ENCODE results near the gene INPPL1. TPM values are rescaled to one million over a fixed set of nuclear protein-coding genes. Genes with fewer than 3 reads are reported as not detected.
"Not testable (repeated sequence)": the region's sequence is repeated elsewhere in the genome, so short reads cannot be mapped to it uniquely, and the experiment has no call there.

The INPPL1 gene
- total RNA-seq, 1 experiment from 2014 or later: 83.9 TPM

DNA sequence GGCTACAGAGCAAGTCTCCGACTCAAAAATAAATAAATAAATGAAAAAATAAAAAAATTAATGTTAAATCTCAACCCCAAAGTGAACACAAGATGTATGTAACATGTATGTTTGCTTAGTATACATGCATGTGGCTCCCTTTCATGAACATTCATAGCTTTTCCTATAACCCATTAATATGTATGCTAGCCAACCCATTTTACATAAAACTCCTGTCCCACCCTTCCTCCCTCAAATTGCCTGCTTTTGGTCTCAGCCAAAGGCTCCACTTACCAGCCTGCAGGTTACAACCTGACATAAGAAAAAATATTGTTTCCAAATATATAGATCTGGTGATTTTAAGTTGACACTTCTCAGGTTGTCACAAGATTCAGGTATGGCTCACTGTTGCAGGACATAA lies 36.3 kb upstream of the INPPL1 start:
- H3K4me2 ChIP-seq (ENCODE audit: low read depth, low read length, poor library complexity, severe bottlenecking): no peak overlapping the region
- no peaks in the 10 kb centered on the region for H4K20me1 ChIP-seq (ENCODE audit: insufficient read depth, low read depth, low read length)
- H3K9me2 ChIP-seq (replicated peaks; ENCODE audit: insufficient read depth, low read length): no peaks in the 10 kb centered on the region
- no peak overlapping the region for H2AFZ ChIP-seq (ENCODE audit: low read length)
- no peaks in the 10 kb centered on the region for H3K79me2 ChIP-seq (ENCODE audit: low read length)
- no peaks in the 10 kb centered on the region for H3K4me1 ChIP-seq (ENCODE audit: low read length)
- H3K9ac ChIP-seq (ENCODE audit: low read length): no peak overlapping the region
- H3K9me3 ChIP-seq (ENCODE audit: low read length): no peaks in the 10 kb centered on the region
- no peak for DNase-seq
- no peaks in the 10 kb centered on the region for H3K36me3 ChIP-seq (ENCODE audit: insufficient read depth, low read length)
- no peak overlapping the region for H3K4me3 ChIP-seq (ENCODE audit: low read length)
- H3K27me3 ChIP-seq (ENCODE audit: low read length): no peaks in the 10 kb centered on the region
- H3K27ac ChIP-seq (ENCODE audit: low read length): no peak overlapping the region

DNA sequence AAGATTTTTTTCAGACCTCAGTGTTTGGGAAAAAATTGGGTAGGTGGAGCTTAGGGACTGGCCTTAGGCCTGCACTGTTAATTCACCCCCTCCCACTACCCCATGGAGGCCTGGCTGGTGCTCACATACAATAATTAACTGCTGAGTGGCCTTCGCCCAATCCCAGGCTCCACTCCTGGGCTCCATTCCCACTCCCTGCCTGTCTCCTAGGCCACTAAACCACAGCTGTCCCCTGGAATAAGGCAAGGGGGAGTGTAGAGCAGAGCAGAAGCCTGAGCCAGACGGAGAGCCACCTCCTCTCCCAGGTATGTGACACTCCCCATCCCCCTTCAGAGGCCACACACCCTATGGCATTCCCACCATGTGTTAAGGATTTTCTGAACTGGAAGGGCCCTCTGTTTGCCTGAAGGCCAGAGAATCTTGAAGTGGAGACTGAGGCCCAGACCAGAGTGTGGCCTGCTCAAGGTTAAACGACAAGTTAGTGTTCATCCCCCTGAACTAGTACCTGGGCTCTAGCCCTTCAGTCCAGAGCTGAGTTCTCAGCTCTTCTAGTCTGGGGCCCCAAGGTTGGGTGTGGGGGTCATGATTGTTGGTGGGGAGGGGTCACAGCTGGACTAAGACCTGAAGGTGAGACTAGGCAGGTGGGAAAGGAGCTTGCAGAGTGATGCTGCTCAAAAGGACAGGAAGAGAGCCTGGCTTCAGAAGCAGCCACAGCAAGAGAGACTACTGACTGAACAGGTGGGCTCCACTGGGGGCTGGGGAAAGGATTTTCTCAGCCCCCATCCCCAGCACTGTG lies 34.9 kb upstream of the INPPL1 start:
- Histone ChIP-seq H3K4me1 (ENCODE audit: low read length) (no peaks in the 10 kb centered on the region), H3K4me2 (ENCODE audit: low read depth, low read length, poor library complexity, severe bottlenecking) (no peak overlapping the region), H3K9ac (ENCODE audit: low read length) (no peak overlapping the region), H3K36me3 (ENCODE audit: insufficient read depth, low read length) (no peaks in the 10 kb centered on the region), H3K79me2 (ENCODE audit: low read length) (no peaks in the 10 kb centered on the region), H2AFZ (ENCODE audit: low read length) (no peak overlapping the region), H3K4me3 (ENCODE audit: low read length) (no peak overlapping the region), H3K27ac (ENCODE audit: low read length) (no peak overlapping the region), H3K27me3 (ENCODE audit: low read length) (no peaks in the 10 kb centered on the region), H4K20me1 (ENCODE audit: insufficient read depth, low read depth, low read length) (no peaks in the 10 kb centered on the region), H3K9me3 (ENCODE audit: low read length) (no peaks in the 10 kb centered on the region), H3K9me2 (replicated peaks; ENCODE audit: insufficient read depth, low read length) (no peaks in the 10 kb centered on the region)
- DNase-seq: no peak

- Histone ChIP-seq H3K9me2 (replicated peaks; ENCODE audit: insufficient read depth, low read length) (no peaks in the 10 kb centered on the region), H4K20me1 (ENCODE audit: insufficient read depth, low read depth, low read length) (no peaks in the 10 kb centered on the region), H3K27ac (ENCODE audit: low read length) (no peak overlapping the region), H3K27me3 (ENCODE audit: low read length) (no peaks in the 10 kb centered on the region), H3K4me2 (ENCODE audit: low read depth, low read length, poor library complexity, severe bottlenecking) (no peak overlapping the region), H3K36me3 (ENCODE audit: insufficient read depth, low read length) (no peaks in the 10 kb centered on the region), H3K9me3 (ENCODE audit: low read length) (no peaks in the 10 kb centered on the region), H3K79me2 (ENCODE audit: low read length) (no peaks in the 10 kb centered on the region), H2AFZ (ENCODE audit: low read length) (no peak overlapping the region), H3K4me1 (ENCODE audit: low read length) (no peaks in the 10 kb centered on the region), H3K9ac (ENCODE audit: low read length) (no peak overlapping the region), H3K4me3 (ENCODE audit: low read length) (no peak overlapping the region)
- DNase-seq: no peak
Measured at GRCh38 chr11:72190631-72191071, 33.9 kb upstream of the INPPL1 start.

DNA sequence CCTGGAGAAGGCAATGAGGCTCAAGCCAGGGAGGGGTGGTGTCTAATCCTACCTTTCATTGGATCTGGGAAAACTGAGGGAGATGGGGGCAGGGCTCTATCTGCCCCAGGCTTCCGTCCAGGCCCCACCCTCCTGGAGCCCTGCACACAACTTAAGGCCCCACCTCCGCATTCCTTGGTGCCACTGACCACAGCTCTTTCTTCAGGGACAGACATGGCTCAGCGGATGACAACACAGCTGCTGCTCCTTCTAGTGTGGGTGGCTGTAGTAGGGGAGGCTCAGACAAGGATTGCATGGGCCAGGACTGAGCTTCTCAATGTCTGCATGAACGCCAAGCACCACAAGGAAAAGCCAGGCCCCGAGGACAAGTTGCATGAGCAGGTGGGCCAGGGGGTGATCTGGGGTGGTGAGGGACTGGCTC lies 32.6 kb upstream of the INPPL1 start, which contains the start of gene FOLR1:
TSS of gene FOLR1 (plus strand) at position 180 of the 421 bp plus-strand sequence. CDS start at position 214, 34 bp downstream.
- no peak within 1 kb of the TSS for H3K27ac ChIP-seq (ENCODE audit: low read length)

GRCh38 chr11:72195518-72196270 lies 28.9 kb upstream of the INPPL1 start:
- H3K4me2 ChIP-seq (ENCODE audit: low read depth, low read length, poor library complexity, severe bottlenecking): no peak overlapping the region
- H4K20me1 ChIP-seq (ENCODE audit: insufficient read depth, low read depth, low read length): no peaks in the 10 kb centered on the region
- no peak overlapping the region for H2AFZ ChIP-seq (ENCODE audit: low read length)
- H3K9me2 ChIP-seq (replicated peaks; ENCODE audit: insufficient read depth, low read length): no peaks in the 10 kb centered on the region
- H3K27ac ChIP-seq (ENCODE audit: low read length): no peak overlapping the region
- H3K36me3 ChIP-seq (ENCODE audit: insufficient read depth, low read length): no peaks in the 10 kb centered on the region
- H3K27me3 ChIP-seq (ENCODE audit: low read length): no peaks in the 10 kb centered on the region
- no peaks in the 10 kb centered on the region for H3K79me2 ChIP-seq (ENCODE audit: low read length)
- H3K9me3 ChIP-seq (ENCODE audit: low read length): no peaks in the 10 kb centered on the region
- no peak for DNase-seq
- no peak overlapping the region for H3K4me3 ChIP-seq (ENCODE audit: low read length)
- no peak overlapping the region for H3K9ac ChIP-seq (ENCODE audit: low read length)
- H3K4me1 ChIP-seq (ENCODE audit: low read length): no peaks in the 10 kb centered on the region

More for the DNA sequence above, 32.6 kb upstream of the INPPL1 start, which contains the start of gene FOLR1:
- no peaks in the 10 kb centered on the region for H3K79me2 ChIP-seq (ENCODE audit: low read length)
- H3K4me2 ChIP-seq (ENCODE audit: low read depth, low read length, poor library complexity, severe bottlenecking): no peak within 1 kb of the TSS
- H2AFZ ChIP-seq (ENCODE audit: low read length): no peak within 1 kb of the TSS
- H3K9me3 ChIP-seq (ENCODE audit: low read length): no peaks in the 10 kb centered on the region
- no peaks in the 10 kb centered on the region for H4K20me1 ChIP-seq (ENCODE audit: insufficient read depth, low read depth, low read length)
- no peak within 1 kb of the TSS for H3K4me3 ChIP-seq (ENCODE audit: low read length)
- H3K27me3 ChIP-seq (ENCODE audit: low read length): no peaks in the 10 kb centered on the region
- H3K9me2 ChIP-seq (replicated peaks; ENCODE audit: insufficient read depth, low read length): no peaks in the 10 kb centered on the region
- no peak for DNase-seq
- no peak within 1 kb of the TSS for H3K9ac ChIP-seq (ENCODE audit: low read length)
- H3K4me1 ChIP-seq (ENCODE audit: low read length): no peaks in the 10 kb centered on the region
- H3K36me3 ChIP-seq (ENCODE audit: insufficient read depth, low read length): no peaks in the 10 kb centered on the region

GRCh38 chr11:72201445-72201844 lies 23.1 kb upstream of the INPPL1 start:
- not testable (repeated sequence) for DNase-seq; H3K9me2 ChIP-seq (replicated peaks; ENCODE audit: insufficient read depth, low read length); H3K4me2 ChIP-seq (ENCODE audit: low read depth, low read length, poor library complexity, severe bottlenecking); H3K27me3 ChIP-seq (ENCODE audit: low read length); H3K36me3 ChIP-seq (ENCODE audit: insufficient read depth, low read length); H3K27ac ChIP-seq (ENCODE audit: low read length); H4K20me1 ChIP-seq (ENCODE audit: insufficient read depth, low read depth, low read length); H3K79me2 ChIP-seq (ENCODE audit: low read length); H3K9me3 ChIP-seq (ENCODE audit: low read length); H3K9ac ChIP-seq (ENCODE audit: low read length); H2AFZ ChIP-seq (ENCODE audit: low read length); H3K4me1 ChIP-seq (ENCODE audit: low read length); H3K4me3 ChIP-seq (ENCODE audit: low read length)

DNA sequence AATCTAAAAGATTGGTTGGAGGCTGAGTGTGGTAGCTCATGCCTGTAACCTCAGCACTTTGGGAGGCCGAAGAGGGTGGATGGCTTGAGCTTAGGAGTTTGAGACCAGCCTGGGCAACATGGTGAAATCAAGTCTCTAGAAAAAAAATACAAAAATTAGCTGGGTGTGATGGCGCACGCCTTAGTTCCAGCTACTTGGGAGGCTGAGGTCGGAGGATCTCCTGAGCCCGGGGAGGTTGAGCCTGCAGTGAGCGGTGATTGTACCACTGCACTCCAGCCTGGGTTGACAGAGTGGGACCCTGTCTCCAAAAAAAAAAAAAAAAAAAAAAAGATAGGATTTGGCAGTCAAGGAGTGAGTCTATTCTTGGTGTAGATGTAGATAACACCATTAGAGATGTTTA lies 22.0 kb upstream of the INPPL1 start:
- Histone ChIP-seq H3K4me2 (ENCODE audit: low read depth, low read length, poor library complexity, severe bottlenecking) (no peak overlapping the region), H3K9me2 (replicated peaks; ENCODE audit: insufficient read depth, low read length) (no peaks in the 10 kb centered on the region), H3K27ac (ENCODE audit: low read length) (no peak overlapping the region), H3K9ac (ENCODE audit: low read length) (no peak overlapping the region), H3K4me3 (ENCODE audit: low read length) (no peak overlapping the region), H2AFZ (ENCODE audit: low read length) (no peak overlapping the region), H3K36me3 (ENCODE audit: insufficient read depth, low read length) (no peaks in the 10 kb centered on the region), H4K20me1 (ENCODE audit: insufficient read depth, low read depth, low read length) (no peaks in the 10 kb centered on the region), H3K27me3 (ENCODE audit: low read length) (no peaks in the 10 kb centered on the region), H3K4me1 (ENCODE audit: low read length) (no peaks in the 10 kb centered on the region), H3K9me3 (ENCODE audit: low read length) (no peaks in the 10 kb centered on the region), H3K79me2 (ENCODE audit: low read length) (no peaks in the 10 kb centered on the region)
- DNase-seq: no peak

GRCh38 chr11:72203163-72203562 lies 21.4 kb upstream of the INPPL1 start:
- no peak for DNase-seq
- Histone ChIP-seq H3K36me3 (ENCODE audit: insufficient read depth, low read length) (no peaks in the 10 kb centered on the region), H2AFZ (ENCODE audit: low read length) (no peak overlapping the region), H3K27ac (ENCODE audit: low read length) (no peak overlapping the region), H4K20me1 (ENCODE audit: insufficient read depth, low read depth, low read length) (no peaks in the 10 kb centered on the region), H3K4me2 (ENCODE audit: low read depth, low read length, poor library complexity, severe bottlenecking) (no peak overlapping the region), H3K79me2 (ENCODE audit: low read length) (no peaks in the 10 kb centered on the region), H3K4me3 (ENCODE audit: low read length) (no peak overlapping the region), H3K9me2 (replicated peaks; ENCODE audit: insufficient read depth, low read length) (no peaks in the 10 kb centered on the region), H3K27me3 (ENCODE audit: low read length) (no peaks in the 10 kb centered on the region), H3K9me3 (ENCODE audit: low read length) (no peaks in the 10 kb centered on the region), H3K4me1 (ENCODE audit: low read length) (no peaks in the 10 kb centered on the region), H3K9ac (ENCODE audit: low read length) (no peak overlapping the region)

Data from Karpas-422 (cell line).